Measurements from ENCODE around the gene TBPL2.
A peak's percentile ranks its signal among the peaks of the same experiment; 100 is the strongest.
"Not testable (repeated sequence)": the region's sequence is repeated elsewhere in the genome, so short reads cannot be mapped to it uniquely, and the experiment has no call there.

TBPL2 gene

GRCh38 chr14:55438066-55438683 is 2.2 kb downstream of the TBPL2 start:
- DNase-seq, result peak; percentile 17 to 53

GRCh38 chr14:55436931-55437330 is 3.5 kb downstream of the TBPL2 start:
- no peak for DNase-seq

- no peak for DNase-seq
Measured at GRCh38 chr14:55436519-55436918, 3.9 kb downstream of the TBPL2 start.

- DNase-seq, result no peak
Measured at GRCh38 chr14:55434805-55435174, 5.6 kb downstream of the TBPL2 start.

- no peak for DNase-seq
Measured at GRCh38 chr14:55433880-55434804, 6.3 kb downstream of the TBPL2 start.

- DNase-seq, result no peak
Measured at GRCh38 chr14:55432628-55433027, 7.8 kb downstream of the TBPL2 start.

- DNase-seq, result peak; percentile 3 to 64
Measured at GRCh38 chr14:55430024-55430690, 10.3 kb downstream of the TBPL2 start.

- DNase-seq, result no peak
Measured at GRCh38 chr14:55427439-55427838, 13.0 kb downstream of the TBPL2 start.

GRCh38 chr14:55426891-55427290 is 13.5 kb downstream of the TBPL2 start:
- DNase-seq, result no peak

GRCh38 chr14:55425091-55425490 is 15.3 kb downstream of the TBPL2 start:
- DNase-seq, result no peak

- DNase-seq, result no peak
Measured at GRCh38 chr14:55423969-55424368, 16.4 kb downstream of the TBPL2 start.

GRCh38 chr14:55422338-55422737 is 18.1 kb downstream of the TBPL2 start:
- not testable (repeated sequence) for DNase-seq

- DNase-seq, result no peak
Measured at GRCh38 chr14:55419663-55420062, 20.8 kb downstream of the TBPL2 start.

GRCh38 chr14:55418411-55418810 is 22.0 kb downstream of the TBPL2 start:
- no peak for DNase-seq

GRCh38 chr14:55417955-55418354 is 22.5 kb downstream of the TBPL2 start:
- no peak for DNase-seq

- peak; percentile 7 to 51 for DNase-seq
Measured at GRCh38 chr14:55416866-55417265, 23.6 kb downstream of the TBPL2 start.

- no peak for DNase-seq
Measured at GRCh38 chr14:55414551-55414950, 25.9 kb downstream of the TBPL2 start.

- DNase-seq, result no peak
Measured at GRCh38 chr14:55412676-55413075, 27.7 kb downstream of the TBPL2 start.

- peak; percentile 67 to 87 for DNase-seq
Measured at GRCh38 chr14:55411426-55412389, 28.7 kb downstream of the TBPL2 start, which contains the start of gene ATG14. TSS of gene ATG14 (minus strand) at chr14:55411830. CDS start at chr14:55411822, 8 bp downstream.

GRCh38 chr14:55410876-55411275 is 29.5 kb downstream of the TBPL2 start:
- no peak for DNase-seq

GRCh38 chr14:55404173-55404854 is 36.1 kb downstream of the TBPL2 start:
- no peak for DNase-seq

- no peak for DNase-seq
Measured at GRCh38 chr14:55401751-55402150, 38.7 kb downstream of the TBPL2 start.
